Mucosa of gallbladder (tissue), 1 donor: Measurements from ENCODE around the gene DCST2. TPM values are rescaled to one million over a fixed set of nuclear protein-coding genes. Genes with fewer than 3 reads are reported as not detected.
A peak's percentile ranks its signal among the peaks of the same experiment; 100 is the strongest.

Source experiments
- DNase-seq: peaks from one replicate; pipeline ENCODE4 v3.0.0-alpha.2; 2020; ENCODE audit warnings: low spot score
- total RNA-seq: library from RNA; stranded (reverse); gene quantifications from one replicate; pipeline ENCODE4 v1.2.1, GENCODE V29; 2021
- donor health status: DM: no; HTN: no; CAD: no.

The DCST2 gene
- total RNA-seq, 1 donor from 2014 or later: 1.0 TPM

DNA sequence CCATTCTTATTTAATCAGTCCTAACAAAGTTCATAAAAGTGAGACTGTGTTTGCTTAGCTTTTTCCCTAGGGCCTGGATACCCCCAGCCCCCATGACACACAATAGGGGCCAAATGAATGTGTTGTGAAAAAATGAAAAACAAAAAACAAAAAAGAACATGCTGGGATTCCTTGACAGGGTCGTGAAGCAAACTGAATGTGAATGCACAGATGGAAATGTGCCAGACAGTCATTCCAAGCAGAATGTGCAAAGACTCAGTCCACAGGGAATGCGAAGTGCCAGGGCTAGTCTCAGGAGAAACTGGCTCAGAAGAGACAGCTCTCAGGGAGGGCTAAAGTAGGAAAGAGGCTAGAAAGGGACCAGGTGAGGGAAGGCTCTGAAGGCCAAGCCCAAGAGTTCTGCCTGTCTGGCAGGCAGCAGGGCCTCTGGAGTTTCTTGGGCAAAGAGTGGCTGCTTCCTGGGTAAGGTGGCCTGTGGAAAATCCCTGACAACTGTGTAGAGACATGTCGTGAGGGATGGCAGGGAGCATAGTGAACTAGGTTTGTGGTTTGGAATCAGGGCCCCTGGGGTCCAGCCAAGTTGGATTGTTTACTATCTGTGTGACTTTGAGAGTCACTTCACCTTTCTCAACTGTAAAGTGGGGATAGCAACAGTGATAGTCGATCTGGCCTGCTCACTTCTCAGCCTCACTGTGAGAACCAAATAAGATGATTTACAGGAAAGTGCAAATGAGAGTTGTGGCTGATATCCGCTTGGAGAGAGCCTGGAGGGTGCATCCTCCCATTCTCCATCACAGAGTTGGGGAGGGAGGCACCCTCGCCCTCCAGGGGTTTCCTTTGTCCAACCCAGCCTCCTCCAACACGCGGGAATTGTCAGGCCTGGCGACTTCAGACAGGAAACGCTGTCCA lies 16.3 kb upstream of the DCST2 start:
- DNase-seq: no peak

DNA sequence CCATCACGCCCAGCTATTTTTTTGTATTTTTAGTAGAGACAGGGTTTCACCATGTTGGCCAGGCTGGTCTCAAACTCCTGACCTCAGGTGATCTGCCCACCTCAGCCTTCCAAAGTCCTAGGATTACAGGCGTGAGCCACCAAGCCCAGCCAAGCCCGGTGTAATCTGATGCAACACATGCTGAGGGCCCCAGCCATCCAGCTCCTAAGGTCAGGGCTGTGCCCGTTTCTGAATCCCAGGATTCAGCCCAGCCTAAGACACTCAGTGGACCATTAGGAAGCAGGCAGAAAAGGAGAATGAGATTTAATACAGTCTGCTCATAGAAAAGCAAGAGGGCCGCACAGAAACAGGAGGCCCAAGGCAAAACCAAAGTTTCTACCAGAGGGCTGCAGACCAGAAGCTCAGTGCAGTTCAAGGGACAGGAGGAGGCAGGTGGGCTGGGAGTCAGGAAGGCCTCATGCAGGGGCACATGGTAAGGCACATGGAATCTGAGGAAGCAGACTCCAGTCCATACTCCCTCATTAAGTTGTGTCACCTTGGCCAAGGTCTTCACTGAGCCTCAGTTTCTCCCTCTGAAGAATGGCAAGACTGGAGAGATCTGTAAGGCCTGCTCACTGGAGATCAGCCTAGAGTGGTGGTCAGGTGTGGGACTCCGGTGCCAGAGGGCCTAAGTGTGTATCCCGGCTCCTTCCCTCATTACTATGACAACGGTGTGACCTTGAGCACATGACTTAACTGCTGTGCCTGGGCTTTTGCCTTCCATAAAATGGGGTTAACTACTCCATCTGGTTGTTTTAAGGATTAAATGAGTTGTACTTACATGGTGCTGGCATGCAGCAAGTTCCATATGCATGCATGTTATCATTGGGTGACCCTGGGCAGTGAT lies 15.1 kb upstream of the DCST2 start:
- DNase-seq: no peak

GRCh38 chr1:155044812-155045657 lies 11.5 kb upstream of the DCST2 start:
- DNase-seq: peak; percentile 83

DNA sequence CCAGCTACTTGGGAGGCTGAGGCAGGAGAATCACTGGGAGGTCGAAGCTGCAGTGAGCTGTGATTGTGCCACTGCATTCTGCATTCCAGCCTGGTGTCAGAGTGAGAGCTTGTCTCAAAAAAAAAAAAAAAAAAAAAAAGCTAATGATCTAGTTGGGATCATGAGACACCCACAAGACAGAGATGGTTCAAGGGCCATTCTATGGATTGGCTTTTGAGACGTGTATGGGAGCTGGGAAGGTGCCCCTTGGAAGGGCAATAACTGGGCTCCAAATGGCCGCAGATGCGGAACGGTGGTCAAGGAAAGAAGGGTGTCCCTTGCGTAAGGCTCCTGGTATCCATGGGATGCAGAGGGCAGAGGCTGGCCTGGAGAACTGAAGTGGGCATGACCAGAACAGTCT lies 10.8 kb upstream of the DCST2 start:
- DNase-seq: no peak

DNA sequence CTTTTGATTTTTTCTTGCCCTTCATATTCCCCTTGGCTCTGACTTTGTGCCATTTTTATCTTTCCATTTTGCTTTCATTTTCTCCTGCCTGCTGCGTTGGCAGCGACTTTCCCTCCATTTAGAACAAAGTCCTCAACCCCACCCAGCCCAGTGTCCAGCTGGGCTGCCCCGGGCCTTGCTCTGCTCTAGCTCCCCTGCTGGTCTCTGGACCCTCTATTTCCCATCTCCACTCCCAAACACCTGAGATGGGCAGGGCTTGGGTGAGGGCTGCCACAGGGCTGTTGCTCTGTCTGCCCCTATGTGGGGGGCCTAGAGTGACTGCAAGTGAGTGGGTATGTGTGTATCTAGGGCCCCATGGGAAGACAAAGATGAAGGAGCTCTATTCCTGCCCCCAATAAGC lies 10.2 kb upstream of the DCST2 start:
- no peak for DNase-seq

DNA sequence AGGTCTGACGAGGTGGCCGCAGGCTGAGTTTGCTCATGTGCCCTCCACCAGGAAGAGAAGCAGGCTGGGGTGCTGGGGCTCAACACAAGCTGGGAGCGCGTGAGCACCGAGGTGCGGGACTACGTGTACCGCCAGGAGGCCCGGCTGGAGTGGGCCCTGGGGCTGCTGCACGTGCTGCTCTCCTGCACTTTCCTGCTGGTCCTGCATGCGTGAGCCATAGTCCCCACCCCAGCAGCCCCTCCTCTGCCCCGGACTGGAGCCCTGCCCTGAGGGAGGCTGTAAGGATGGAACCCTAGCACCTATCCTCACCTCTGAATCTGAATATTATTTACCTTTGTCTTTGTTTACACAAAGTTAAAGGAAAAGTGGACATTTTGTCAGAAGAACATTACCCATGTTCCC lies 9.7 kb upstream of the DCST2 start:
- DNase-seq: no peak

DNA sequence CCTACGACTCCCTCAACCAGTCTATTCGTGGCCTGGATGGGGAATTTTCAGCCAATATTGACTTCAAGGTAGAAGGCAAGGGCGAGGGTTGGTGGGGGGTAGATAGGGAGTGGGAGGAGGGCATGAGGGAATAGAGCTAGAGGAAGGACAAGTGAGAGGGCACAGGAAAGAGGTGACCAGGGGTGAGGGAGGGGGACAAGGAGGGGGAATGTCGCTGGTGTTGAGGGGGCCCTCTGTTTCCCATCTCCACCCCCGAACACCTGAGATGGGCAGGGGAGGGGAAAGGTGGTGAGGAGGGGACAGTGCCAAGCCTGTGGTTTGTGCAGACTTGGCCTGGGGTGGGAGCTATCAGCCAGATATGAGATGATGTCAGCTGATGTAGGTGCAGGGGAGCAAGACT lies 9.2 kb upstream of the DCST2 start:
- no peak for DNase-seq

GRCh38 chr1:155040358-155041093 lies 6.9 kb upstream of the DCST2 start:
- no peak for DNase-seq

DNA sequence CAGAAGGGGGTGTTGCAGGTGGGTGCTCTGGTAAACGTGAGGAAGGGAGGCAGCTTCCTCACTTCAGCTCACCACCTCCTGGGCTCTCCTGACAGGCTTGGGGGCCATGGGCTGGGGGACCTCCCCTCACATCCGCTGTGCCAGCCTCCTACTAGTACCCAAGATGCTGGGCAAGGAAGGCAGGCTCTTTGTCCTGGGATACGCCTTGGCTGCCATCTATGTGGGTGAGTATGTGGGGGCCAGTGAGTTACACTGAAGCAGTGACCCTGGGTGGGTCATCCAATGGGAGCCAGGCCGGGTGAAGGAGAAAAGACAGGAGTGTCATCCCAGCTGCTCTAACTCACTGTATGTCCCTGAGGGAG lies 5.7 kb upstream of the DCST2 start:
- no peak for DNase-seq

GRCh38 chr1:155038602-155039307 lies 5.2 kb upstream of the DCST2 start:
- DNase-seq: peak; percentile 63

DNA sequence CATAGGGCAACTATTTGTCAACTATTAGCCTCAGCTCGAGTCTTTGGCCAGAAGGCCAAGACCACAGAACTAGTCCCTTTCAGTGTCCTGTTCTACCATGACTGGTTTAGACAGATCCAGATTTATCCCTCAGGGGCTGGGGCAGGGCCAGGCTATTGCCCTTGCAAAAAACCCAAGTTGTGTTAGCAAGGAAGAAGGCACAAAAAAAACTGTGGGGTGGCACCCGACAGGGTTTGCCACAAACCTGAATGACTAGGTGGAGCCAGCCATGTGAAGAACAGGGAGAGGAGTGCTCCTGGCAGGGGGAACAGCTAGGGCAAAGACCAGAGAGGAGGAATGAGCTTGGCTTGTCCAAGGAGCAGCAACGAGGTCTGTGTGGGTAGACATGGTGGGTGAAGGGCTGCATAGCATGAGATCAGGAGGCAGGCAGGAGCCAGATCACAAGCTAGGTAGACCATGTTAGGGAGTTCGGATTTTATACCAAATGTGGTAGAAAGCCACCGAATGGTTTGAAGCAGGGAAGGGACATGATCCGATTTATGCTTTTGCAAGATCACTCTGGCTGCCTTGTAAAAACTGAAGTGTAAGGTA lies 4.4 kb upstream of the DCST2 start:
- no peak for DNase-seq

GRCh38 chr1:155037043-155037442 lies 3.5 kb upstream of the DCST2 start:
- DNase-seq: no peak

DNA sequence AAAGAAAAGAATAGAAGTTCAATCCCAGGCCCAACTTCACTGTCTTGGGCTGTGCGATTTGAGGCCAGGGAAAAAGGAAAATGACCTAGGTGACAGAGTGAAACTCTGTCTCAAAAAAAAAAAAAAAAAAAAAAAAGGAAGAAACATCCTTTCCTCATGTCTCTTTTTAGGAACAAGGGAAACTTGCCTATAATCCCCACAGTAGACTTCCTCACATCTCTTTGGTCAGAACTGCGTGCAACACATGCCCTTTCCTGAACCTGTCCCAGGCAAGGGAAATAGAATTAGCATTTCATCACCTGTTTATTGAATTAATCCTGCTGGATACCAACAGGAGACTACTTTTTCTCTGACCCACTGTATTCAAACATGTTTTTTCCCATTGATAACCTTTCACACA lies 2.4 kb upstream of the DCST2 start:
- no peak for DNase-seq

DNA sequence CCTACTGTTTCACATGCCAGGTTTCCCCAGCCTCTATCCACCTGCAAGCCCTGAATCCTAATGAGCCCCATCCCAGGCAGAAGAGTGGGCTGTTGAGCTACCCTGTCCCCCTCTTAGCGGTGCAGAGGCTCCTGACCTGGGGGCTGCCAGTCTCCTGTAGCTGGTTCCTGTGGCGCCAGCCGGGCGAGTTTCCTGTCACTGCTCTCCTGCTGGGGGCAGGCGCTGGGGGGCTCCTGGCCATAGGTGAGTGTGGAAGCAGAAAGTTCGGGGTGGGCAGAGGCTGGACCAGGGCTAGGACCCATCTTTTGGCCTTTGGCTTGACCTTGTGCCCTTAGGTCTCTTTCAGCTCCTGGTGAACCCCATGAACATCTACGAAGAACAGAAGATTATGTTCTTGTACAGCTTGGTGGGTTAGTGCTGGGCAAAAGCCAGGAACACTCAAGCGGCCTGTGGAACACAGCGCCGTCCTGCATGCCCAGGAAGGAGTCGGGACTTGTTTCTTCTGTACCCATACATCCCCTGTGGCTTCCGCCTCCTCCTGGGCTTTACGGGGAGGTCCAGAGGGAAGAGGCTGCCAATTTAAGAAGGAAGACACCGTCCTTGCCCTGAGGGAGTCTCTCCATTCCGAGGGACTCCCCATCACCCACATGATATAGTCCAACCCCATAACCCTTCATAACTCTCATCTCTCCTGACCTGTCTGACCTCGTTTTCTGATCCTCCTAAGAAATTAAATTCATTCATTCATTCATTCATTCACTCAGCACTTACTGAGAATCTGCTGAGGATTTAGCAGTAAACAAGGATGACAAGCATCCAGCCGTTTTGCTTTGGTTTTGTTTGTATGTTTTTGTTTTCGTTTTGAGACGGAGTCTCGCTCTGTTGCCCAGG lies 982 bp upstream of the DCST2 start:
- DNase-seq: no peak

DNA sequence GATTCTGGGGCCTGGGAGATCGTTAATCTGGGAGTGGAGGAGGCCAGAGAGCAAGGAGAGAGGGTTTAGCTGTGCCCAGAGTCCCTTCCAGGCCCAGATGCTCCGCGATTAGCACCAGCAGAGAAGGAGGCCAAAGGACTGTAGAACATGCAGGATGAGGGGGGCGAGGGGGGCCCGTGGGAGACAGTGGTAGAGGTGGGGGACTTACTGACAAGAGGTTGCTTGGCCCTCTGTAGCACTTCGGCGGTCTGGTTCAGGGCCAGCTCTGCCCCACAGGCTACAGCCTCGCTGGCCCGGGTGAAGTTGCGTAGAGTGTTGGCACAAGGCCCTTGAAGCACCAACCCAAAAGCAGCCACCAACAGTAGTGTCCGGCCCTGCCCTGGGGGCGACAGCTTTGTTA lies 695 bp downstream of the DCST2 start:
- no peak for DNase-seq

GRCh38 chr1:155030899-155031298 lies 2.7 kb downstream of the DCST2 start:
- no peak for DNase-seq

DNA sequence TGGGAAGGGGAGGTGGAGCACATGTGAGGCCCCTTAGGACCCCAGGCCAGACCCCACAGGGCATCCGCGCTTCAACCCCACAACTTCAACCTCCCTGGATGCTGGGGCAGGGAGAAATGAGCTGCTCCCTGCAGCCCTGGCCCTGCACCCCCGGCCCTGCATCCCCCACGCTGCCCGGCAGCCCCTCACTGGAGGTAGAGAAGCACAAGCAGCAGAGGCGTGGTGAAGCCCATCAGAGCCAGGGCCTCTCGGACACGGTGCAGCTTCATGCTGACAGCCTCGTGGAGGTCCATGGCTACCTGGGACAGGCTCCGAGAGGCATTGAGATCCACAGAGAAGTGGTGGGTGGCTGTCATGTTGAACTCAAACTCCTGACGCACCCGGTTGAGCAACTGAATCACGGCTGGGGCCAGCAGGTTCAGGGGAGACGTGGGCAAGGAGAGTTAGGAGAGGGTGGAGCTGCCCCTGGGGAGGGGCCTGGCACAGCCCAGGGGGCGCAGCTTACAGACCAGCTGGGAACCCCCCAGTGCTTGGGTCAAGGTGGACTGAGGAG lies 3.3 kb downstream of the DCST2 start:
- DNase-seq: no peak

DNA sequence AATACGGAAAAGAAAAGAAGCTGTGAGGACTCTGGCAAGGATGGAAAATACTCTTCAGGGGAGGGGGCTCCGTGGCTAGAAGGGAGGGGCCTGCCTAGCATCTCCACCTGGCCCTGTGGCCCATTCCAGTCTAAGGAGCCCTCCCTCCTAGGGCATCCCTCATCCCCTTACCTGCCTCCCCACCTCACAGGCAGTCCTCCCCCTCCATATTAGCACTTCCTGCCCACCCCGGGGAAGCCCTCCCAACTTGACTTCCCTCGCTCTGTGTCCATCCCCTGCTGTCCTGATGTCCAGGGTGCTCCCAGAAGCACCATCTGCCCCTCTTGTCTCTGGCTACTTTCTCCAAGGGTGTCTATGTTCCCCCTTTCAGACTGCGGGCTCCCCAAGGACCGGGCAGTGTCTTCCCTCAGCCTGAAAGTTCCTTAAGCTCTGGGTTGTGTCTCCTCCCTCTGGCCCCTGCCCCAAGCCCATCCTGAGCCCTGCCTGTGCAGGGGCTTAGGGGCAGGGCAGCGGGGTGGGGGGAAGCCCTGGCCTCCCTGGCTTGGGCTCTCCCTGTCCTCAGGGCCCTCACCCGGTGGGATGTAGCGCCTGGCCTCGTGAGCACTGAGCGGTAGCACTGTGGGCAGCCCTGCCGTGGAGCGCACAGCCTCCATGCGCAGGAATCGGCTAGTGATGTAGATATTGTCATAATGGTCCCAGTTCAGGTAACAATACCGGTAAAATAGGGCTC lies 3.9 kb downstream of the DCST2 start:
- no peak for DNase-seq
